HG02943 (cell line): ENCODE measurements around the gene PAFAH1B1.
"Not testable (repeated sequence)": the region's sequence is repeated elsewhere in the genome, so short reads cannot be mapped to it uniquely, and the experiment has no call there.

Source experiments
- ATAC-seq: cut with Tn5 transposase; IDR thresholded peaks from one replicate; pipeline ENCODE4 v1.9.1; 2021; ENCODE audit warnings: mild to moderate bottlenecking, low read depth, moderate library complexity; ENCODE audit not compliant: unreplicated experiment

Gene PAFAH1B1

DNA sequence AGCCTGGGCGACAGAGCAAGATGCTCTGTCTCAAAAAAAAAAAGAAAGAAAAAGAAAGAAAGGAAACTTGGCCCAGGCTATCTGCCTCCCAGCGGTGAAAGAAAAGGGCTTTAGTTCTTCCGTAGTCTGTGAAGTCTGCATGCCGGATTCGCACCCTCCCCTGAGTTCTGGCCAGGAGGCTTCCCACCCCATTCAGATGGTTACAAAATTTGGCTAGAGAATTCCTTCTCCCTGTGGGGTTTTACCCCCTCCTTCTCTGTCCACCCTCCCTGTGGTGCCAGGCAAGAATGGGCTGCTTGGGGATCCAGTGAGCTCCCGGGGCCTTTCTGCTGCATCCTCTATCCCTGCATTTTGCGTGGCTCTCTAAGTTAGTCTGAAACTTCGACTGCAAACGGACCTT, 37.8 kb downstream of the PAFAH1B1 start:
- ATAC-seq: no peak

DNA sequence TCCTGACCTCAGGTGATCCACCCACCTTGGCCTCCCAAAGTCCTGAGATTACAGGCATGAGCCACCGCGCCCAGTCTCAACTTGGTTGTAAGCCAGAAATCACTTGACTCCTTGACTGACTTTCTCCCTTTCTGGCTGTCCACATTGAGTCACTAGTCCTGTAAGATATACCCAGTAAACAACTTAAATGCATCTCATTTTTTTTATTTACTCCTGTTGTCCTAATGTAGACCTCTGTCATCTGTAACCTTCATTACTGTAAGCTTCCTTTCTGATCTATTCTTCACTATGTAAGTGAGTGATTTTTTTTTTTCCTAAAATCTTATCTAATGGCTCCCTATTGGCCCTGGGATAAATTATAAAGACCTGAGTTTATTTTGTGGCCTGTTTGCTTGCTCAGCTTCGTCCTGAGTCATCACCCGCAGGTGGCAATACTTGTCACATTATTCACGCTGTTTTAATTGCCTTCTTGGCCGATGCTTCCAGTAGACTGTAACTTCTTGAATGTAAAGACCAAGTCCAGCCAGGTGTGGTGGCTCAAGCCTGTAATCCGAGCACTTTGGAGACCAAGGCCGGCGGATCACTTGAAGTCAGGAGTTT, 41.0 kb downstream of the PAFAH1B1 start:
- ATAC-seq: no peak

DNA sequence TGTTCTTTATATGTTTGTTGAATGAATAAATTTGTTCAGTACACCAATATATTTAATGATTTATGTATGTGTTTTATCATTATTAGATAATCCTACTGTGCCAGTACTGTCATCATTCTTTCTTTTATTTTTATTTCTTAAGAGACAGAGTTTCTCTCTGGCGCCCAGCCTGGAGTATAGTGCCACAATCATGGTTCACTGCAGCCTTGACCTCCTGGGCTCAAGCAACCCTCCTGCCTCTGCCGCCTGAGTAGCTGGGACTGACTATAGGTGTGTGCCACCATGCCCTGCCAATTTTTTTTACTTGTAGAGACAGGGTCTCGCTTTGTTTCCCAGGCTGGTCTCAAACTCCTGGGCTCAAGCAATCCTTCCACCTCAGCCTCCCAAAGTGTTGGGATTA, 41.8 kb downstream of the PAFAH1B1 start:
- no peak for ATAC-seq

DNA sequence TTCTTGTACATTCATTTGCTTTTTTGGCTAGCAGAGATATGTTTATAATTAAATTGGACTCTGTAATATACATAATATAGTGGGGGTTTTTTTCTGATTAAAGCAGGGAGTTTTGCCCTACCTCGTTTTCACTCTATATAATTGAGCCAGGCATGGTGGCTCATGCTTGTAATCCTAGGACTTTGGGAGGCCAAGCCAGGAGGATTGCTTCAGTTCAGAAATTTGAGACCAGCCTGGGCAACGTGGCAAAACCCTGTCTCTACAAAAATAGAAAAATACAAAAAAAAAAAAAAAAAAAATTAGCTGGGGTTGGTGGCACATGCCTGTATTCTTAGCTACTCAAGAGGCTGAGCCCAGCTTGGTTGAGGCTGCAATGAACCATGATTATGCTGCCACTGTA, 42.2 kb downstream of the PAFAH1B1 start:
- no peak for ATAC-seq

DNA sequence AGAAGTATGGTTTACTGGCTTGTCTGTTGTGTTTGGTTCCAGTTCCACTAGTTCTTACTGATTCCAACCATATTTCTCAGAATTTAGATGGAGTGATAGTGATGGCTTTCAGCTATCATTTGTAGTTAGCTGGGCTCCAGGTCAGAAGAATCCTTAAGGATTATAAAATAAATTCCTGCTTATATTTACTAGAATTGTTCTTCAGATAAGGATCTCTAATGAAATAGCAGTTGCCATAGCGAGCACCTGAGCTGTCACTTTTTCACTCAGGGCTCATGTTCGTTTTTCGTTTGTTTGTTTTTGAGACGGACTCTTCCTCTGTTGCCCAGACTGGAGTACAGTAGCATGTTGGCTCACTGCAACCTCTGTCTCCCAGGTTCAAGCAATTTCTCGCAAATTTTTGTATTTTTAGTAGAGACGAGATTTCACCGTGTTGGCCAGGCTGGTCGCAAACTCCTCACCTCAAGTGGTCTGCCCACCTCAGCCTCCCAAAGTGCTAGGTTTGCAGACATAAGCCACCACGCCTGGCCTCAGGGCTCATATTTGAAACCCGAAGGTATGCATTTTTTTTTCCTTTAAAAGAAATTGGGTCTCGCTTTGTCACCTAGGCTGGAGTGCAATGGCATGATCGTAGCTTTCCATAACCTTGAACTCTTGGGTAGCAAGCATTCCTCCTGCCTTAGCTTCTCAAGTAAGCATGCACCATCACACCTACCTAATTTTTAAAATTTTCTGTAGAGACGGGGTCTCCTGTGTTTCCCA, 42.9 kb downstream of the PAFAH1B1 start:
- ATAC-seq: no peak

DNA sequence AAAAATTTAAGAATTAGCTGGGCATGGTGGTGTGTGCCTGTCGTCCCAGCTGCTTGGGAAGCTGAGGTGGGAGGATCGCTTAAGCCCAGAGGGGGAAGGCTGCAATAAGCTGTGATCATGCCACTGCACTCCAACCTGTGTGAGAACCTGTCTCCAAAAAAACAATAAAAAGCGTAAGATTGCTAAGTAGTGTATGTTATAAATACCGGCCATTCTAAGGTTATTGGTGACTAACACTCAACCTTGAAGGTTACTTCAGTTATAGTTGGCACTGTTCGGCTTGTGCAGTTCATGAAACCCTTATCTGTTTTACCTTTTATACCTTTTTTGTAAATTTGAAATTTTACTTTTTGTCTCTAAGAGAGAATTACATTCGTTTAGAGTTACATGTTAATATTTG, 44.0 kb downstream of the PAFAH1B1 start:
- no peak for ATAC-seq

DNA sequence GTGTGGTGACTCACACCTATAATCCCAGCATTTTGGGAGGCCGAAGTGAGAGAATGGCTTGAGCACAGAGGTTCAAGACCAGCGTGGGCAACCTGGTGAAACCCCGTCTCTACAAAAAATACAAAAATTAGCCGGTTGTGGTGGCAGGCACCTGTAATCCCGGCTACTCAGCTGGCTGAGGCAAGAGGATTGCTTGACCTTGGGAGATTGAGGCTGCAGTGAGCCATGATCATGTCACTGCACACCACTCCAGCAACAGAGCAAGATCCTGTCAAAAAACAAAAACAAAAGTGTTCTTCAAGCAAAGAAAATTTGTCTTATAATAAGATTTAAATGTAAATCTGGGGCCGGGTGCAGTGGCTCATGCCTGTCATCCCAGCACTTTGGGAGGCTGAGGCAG, 51.5 kb downstream of the PAFAH1B1 start:
- no peak for ATAC-seq

DNA sequence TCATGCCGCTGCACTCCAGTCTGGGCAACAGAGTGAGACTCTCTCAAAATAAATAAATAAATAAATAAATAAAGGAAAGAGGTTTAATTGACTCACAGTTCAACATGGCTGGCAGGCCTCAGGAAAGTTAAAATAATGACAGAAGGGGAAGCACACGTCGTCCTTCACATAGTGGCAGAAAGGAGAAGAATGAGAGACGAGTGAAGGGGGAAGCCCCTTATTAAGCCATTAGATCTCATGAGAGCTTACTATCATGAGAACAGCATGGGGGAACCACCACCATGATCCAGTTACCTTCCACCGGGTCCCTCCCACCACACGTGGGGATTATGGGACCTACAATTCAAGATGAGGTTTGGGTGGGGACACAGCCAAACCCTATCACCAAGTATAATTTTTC, 54.5 kb downstream of the PAFAH1B1 start:
- ATAC-seq: no peak

DNA sequence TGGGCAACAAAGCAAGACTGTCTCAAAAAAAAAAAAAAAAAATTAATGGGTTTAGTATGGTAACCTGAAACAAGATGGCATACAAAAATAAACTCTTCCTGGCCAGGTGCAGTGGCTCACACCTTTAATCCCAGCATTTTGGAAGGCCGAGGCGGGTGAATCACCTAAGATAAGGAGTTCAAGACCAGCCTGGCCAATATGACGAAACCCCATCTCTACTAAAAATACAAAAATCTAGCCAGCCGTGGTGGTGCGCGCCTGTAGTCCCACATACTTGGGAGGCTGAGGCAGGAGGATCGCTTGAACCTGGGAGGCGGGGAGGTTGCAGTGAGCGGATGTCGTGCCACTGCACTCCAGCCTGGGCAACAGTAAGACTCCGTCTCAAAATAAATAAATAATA, 55.7 kb downstream of the PAFAH1B1 start:
- ATAC-seq: no peak

DNA sequence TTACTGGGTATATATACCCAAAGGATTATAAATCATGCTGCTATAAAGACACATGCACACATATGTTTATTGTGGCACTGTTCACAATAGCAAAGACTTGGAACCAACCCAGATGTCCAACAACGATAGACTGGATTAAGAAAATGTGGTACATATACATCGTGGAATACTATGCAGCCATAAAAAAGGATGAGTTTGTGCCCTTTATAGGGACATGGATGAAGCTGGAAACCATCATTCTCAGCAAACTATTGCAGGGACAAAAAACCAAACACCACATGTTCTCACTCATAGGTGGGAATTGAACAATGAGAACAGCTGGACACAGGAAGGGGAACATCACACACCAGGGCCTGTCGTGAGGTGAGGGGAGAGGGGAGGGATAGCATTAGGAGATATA, 59.5 kb downstream of the PAFAH1B1 start:
- not testable (repeated sequence) for ATAC-seq

DNA sequence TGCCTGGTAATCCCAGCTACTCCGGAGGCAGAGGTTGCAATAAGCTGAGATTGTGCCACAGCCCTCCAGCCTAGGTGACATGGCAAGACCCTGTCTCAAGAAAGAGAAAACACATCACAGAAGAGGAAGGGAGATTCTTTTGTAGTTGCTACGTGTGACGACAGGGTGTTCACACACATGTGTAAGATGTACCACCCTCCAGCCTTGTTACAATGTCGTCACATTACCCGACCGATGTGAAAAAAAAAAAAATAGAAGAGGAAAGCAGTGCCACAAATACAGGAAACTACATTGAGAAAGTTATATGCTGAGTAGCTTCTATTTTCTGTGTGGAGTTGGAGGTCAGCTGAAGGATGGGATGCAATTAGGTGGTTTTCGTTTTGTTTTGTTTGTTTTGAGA, 62.1 kb downstream of the PAFAH1B1 start:
- ATAC-seq: no peak

DNA sequence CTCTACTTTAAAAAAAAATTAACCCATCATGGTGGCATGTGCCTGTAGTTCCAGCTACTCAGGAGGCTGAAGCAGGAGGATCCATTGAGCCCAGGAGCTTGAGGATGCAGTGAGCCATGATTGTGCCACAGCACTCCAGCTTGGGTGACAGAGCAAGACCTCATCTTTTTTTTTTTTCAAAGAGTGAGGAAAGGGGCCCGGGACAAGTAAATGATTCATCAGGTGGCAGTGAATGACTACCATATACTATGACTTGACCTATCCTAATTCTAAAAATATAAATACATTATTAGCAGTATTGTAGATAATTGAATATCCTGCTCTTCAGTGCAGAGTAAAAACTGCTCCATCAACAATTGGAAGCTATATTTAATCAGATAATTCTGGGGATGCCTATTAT, 62.8 kb downstream of the PAFAH1B1 start:
- no peak for ATAC-seq

DNA sequence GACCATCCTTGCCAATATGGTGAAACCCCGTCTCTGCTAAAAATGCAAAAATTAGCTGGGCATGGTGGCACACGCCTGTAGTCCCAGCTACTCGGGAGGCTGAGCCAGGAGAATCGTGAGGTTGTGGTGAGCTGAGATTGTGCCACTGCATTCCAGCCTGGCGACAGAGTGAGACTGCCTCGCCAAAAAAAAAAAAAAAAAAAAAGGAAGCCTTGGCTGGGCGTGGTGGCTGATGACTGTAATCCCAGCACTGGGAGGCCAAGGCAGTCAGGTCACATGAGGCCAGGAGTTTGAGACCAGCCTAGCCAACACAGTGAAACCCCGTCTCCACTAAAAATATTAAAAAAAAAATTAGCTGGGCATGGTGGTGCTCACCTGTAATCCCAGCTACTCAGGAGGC, 65.9 kb downstream of the PAFAH1B1 start:
- ATAC-seq: not testable (repeated sequence)

DNA sequence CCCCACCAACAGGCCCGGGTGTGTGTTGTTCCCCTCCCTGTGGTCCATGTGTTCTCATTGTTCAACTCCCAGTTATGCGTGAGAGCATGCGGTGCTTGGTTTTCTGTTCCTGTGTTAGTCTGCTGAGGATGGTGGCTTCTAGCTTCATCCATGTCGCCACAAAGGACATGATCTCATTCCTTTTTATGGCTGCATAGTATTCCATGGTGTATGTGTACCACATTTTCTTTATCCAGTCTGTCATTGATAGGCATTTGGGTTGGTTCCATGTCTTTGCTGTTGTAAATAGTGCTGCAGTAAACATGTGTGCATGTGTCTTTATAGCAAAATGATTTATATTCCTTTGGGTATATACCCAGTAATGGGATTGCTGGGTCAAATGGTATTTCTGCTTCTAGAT, 67.0 kb downstream of the PAFAH1B1 start:
- not testable (repeated sequence) for ATAC-seq

DNA sequence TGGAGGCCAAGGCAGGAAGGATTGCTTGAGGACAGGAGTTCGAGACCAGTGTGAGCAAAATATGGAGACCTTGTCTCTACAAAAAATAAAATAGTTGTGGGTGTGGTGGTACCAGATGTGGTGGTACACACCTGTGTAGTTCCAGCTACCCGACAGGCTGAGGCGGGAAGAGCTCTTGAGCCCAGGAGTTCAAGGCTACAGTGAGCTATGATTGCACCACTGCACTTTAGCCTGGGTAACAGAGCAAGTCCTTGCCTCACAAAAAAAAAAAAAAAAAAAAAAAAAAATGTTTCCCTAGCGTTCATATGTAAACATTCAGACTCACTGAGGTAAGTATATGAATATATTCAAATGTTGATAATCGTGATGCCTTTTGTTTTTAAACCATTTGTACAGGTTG, 78.6 kb downstream of the PAFAH1B1 start:
- no peak for ATAC-seq

DNA sequence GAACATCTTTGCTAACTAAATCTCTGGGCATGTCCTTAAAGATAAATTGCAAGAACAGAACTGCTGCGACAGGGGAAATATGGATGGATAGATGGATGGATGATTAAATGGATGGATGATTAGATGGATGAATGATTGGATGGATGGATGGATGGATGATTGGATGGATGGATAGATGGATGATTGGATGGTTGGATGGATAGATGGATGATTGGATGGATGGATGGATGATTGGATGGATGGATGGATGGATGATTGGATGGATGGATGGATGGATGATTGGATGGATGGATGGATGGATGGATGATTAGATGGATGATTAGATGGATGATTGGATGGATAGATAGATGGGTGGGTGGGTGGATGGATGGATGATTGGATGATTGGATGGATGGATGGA, 85.8 kb downstream of the PAFAH1B1 start:
- not testable (repeated sequence) for ATAC-seq

DNA sequence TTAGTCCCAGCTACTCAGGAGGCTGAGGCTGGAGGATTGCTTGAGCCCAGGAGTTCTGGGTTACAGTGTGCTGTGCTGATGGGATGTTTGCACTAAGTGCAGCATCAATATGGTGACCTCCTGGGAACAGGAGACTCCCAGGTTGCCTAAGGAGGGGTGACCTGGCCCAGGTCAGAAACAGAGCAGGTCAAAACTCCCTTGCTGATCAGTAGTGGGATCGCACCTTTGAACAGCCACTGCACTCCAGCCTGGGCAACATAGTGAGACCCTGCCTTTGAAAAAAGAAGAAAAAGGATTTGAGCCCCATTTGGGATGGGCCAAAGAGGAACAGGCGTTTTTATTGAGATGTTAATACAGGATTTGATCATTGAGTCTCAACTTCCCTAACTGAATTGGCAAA, 87.5 kb downstream of the PAFAH1B1 start:
- ATAC-seq: no peak

DNA sequence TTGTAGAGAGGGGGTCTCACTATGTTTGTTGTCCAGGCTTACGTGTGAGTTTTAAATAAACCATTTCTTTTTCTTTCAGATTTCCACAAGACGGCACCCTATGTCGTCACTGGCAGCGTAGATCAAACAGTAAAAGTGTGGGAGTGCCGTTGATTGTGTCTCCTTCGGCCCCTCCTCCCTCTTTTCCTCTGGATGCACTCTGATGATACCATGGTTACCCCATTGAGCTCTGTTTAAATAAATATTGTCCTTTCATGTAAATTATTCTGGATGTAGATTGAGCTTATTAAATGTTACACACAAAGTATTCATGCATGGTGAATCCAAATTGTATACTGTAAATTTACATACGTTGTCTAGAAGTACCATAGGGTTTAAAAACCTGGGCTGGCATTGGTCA, 88.2 kb downstream of the PAFAH1B1 start:
- ATAC-seq: no peak

DNA sequence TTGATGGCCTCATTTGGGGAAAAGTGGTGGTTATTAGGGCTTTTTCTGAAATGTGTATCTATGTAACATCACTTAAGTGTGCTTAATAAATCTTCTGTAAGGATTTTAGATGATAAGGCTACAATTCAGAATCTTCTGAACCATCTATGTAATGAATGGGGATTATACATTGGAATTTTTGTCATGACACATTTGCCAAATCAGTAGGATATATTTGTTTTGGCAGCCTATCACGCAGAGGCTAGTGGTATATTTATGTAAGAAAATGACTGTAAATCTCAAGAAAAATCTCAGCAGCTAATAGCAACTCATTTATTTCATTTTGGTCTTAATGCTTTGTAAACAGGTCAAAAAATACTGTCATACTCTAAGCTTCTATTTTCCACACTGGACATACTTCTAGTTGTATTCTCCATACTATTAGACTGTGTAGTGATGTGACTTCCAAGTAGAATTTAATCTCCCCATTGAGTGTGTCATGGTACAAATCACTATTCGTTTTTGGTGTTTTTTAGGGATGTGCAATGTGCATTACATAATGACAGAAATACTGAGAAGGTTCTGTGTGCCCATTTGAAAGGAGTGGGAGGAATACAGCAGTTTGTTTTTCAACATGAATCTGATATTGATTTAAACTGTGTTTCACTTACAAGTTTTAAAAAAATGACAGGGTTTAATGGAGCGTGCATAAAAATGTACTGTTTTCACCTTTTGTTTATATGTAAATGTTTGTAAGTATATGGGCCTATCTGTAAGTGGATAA, 88.9 kb downstream of the PAFAH1B1 start:
- ATAC-seq: no peak

DNA sequence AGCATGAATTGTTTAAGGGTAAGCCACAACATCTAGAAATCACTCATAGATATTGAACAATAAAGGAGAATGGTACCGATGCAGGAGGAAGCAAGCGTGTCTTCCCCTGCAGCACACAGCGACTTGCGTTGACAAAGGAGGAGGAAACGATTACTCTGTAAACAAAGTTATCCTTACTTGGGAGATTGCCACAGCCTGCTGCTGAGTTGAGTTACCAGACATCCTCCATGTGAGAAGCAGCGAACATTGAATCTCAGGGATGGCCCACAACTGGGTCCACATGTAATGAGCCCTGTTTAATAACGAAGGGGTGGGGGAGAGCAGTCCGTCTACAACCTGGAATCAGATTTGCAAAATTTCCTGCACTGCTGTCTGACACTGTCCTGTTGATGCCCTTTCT, 90.5 kb downstream of the PAFAH1B1 start:
- no peak for ATAC-seq

DNA sequence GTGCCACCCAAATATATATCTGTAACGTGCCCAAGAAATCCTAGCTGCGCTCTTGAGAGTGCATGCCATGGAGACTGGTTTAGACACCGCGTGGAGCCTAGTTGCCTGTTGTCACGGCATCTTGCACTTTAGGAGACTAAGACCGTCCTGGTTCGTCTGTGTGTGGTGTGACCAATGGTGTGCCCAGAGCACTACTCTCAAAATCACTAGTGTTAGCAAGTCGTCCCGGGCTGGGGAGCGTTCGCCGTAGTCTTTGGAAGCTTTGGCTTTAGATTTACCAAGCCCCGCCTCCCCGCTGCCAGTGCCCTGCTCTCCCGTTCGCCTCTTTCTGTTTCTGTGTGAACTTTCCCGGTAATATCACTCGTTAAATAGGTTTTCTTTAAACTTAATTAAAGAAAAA, 91.1 kb downstream of the PAFAH1B1 start:
- ATAC-seq: no peak

DNA sequence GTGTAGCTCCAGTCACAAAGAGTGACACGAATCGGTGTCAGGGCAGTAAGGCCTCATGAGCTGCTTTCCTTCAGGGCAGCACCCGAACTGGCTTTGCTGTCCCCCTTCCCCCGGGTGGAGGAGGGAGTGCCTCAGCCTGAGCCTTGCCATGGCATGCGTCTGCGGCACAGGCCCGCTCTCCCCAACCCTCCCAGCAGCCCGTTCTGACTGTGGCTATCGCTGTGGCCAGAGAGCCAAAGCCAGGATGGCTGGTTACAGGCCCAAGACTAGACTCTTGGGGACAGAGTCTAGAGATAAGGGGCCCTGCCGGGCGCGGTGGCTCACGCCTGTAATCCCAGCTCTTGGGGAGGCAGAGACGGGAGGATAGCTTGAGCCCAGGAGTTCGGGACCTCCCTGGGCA, 92.2 kb downstream of the PAFAH1B1 start:
- ATAC-seq: no peak
